Amniotic epithelial cell (primary cell): Measurements from ENCODE around the gene CHST5.

Experiments used
- DNase-seq: peaks from one replicate; pipeline ENCODE4 v3.0.0-alpha.2; 2010; ENCODE audit warnings: low read depth

The CHST5 gene

DNA sequence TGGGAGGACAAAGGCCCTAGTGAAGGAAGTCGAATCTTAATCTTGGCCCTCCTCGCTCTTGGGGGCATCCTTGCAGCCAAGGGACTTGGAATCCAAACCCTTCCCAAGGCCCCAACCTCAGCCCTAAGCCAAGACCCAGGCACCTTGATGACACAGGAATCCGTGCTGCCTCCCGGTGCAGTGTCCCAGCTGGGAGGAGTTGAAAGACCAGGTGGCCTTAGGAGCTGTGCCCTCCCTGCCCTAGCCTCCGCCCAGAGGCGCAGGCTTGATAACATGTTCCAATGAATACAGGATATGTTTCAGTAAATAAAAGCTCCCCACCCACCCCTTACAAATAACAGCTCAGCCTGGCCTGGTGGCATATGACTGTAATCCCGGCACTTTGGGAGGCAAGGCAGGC lies at the start of gene CHST5:
CHST5 (minus strand) TSS at position 208 of the 400 bp plus-strand sequence. CDS start 5,724 bp downstream, outside the sequence.
- DNase-seq: no peak

DNA sequence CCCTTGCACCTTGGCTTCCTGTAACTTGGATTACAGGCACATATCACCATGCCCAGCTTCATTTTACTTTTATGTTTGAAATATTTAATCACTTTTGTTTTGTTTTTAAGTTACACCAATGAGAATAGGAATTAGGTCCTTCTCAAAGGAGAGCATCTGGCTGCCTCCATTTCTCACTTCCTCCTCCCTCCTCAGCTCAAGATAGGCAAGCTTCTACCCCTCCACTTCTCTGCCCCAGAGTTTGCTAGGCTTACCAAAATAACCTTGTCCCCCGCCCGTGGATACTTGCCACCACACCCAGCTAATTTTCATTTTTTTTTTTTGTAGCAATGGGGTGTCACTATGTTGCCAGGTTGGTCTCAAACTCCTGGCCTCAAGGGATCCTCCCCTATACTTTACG lies 48.2 kb upstream of the CHST5 start:
- DNase-seq: no peak

DNA sequence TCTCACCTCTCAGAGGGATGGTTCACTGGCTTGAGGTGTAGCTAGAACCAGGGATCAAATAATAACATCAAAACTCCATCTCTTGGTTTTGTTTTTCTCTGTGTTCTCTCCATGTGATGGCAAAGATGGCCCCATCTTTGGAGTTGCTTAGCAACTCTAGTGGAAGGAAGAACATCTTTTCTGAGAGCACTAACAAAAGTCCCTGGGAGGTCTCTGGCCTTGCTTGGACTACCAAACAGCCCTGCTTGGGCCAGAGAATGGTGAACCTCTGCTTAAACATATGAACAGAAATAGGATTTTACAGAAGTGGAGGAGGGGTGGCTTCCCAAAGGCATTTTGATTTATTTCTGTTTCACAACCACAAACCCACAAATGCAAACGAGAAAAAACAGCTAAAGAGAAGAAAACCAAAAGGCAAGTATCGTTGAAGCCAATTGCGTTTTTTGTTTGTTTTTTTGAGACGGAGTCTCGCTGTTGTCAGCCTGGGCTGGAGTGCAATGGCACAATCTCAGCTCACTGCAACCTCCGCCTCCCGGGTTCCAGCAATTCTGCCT lies 43.5 kb upstream of the CHST5 start:
- DNase-seq: no peak

DNA sequence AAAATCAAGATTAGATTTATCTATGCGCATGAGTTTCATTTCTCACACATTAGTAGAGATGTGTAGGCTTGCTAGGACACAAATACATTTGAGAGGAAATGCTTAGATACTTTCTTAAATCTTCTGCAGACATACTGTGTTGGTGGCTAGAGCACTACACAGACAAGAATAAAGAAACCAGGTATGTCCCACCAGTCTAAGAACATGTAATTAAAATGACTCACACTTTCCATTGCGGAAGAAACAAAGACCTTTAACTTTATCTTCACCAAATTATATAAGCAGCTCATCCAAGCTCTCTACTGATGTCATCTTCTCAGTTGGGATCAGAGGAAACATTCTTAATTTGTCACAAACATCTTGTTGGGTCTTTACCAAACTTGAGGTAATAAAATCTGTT lies 42.8 kb upstream of the CHST5 start:
- no peak for DNase-seq

DNA sequence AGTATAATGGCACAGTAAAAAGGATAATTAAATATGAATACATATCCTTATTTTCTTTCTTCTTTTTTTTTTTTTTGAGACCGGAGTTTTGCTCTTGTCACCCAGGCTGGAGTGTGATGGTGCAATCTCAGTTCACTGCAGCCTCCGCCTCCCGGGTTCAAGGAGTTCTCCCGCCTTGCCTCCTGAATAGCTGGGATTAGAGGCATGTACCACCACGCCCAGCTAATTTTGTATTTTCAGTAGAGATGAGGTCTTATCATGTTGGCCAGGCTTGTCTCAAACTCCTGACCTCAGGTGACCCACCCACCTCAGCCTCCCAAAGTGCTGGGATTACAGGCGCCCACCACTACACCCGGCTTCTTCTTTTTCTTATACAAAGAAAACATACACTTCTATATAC lies 42.3 kb upstream of the CHST5 start:
- no peak for DNase-seq

DNA sequence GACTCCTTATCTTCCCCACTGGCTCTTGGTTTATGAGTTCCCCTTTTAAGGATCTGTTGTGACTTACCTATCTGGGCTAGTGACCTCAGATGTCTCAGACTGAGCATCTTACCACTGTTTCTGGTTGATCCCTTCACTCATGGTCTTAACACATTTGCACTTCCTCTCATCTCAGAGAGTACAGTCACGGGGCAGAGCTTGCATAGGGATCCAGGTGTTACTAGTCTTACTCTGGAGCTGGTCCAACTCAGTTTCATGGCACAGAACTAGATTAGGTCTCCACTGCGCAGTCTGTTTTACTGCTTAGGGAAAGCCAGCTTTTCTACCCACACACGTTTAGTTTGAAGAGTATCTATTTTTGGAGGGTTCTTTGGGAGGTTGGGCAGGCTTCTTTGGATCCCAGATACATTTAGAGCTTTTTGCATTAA lies 40.5 kb upstream of the CHST5 start:
- no peak for DNase-seq

DNA sequence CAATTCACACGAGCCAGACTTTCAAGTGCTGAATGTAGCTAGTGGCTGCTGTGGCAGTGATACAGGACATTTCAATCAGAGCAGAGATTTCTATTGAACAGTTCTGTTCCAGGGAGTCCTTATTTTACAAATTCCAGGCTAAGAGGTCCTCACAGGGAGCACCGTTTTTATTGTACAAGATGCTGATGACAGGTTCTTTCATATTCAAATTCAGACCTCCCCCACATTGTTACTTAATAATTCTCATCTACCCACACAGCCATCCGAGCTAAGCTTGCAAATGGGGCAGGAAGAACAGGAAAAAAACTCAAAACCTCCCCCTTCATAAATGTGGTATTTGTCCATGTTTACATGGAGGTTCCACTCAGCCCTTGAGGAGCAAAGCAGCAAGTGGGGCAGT lies 40.0 kb upstream of the CHST5 start:
- DNase-seq: no peak

DNA sequence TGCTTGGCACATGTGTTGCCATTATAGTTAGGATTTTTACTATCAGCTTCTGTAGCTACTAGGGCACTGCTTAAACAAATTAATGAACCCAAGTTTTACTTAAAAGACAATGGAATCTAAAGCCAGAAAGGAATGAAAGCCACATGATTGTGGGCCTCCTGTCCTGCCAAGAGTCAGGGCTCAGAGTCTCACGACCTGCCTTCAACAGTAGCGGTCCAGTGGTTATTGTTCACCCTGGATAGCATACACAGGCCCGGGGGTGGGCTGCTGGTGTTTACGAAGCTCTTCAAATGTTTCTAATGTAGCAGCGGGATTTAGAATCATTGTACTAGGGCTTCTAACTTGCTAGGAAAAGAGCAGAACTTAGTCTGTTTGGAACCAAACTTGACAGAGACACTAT lies 38.0 kb upstream of the CHST5 start:
- DNase-seq: no peak

DNA sequence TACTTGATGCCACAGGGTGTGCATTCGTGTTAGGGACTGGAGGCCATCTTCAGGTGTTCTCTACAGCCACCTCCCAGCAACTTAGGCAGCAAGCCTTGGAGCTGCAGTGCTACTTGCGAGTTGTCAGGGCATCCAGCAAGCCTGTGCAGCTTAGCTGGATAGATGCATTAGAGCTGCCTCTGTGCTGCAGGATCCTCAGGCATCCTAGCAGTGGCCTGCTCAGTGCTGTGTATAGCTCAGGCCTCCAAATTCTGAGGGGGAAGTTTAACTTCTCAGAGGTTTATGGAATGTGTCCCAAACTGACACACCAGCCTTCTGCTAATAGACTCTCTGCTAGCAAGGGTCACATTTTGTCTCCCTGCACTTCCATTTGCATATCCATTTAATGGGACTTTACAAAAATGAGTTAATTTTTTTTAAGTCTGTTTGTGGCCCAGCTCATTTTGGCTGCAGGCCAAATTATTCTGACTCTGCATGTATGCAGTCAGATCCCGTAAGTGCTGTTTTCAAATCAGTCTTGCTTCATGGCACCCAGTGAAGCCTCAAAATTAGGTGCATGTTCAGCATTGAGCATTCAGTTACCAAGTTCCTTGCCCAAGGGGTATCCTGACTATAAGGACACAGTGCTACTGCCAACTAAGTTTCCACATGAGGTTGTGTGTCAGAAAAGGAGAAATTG lies 37.1 kb upstream of the CHST5 start:
- no peak for DNase-seq

DNA sequence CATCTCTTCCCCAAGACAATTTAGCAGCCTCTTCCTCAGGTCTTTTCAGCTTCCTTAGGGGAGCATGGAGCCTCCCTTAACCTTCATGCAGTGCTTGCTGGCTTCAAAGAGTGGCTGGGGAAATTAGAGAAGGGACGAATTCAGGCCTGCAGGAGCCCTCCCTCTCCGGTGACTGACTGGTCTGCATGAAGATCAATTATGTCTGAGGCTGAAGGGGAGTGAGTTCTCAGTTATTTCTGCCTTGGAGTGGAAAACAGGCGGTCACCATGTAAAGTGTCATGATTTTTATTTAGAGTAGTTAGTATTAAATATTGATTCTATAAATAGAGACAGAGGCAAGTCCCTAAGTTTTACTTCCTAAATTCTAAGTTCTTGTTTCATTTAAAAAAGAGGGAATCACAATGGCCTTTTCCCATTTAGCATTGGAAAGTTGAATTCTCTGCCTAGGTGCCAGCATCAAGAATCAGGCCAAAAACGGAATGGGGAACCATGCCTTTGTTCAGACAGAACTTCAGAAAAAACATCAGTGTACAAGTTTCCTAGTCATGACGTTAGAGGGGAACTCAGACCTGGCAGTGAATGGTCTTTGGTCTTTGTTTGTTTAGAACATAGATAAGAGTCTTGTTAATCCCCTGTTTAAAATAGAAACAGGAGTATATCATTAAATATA lies 34.6 kb upstream of the CHST5 start:
- no peak for DNase-seq

DNA sequence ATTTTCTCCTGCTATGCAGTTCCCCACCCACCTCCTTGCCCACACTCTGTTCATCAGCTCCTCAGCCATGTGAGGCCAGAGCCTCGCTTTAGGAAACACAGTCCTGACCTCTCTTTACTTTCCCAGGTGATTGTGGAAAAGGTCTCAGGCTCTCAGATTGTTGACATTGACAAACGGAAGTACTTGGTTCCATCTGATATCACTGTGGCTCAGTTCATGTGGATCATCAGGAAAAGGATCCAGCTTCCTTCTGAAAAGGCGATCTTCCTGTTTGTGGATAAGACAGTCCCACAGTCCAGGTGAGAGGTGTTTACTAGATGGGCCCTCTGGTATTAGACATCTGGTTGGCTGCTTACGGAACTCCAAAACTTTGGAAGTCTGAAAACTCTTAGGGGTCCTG lies 32.0 kb upstream of the CHST5 start:
- DNase-seq: no peak

DNA sequence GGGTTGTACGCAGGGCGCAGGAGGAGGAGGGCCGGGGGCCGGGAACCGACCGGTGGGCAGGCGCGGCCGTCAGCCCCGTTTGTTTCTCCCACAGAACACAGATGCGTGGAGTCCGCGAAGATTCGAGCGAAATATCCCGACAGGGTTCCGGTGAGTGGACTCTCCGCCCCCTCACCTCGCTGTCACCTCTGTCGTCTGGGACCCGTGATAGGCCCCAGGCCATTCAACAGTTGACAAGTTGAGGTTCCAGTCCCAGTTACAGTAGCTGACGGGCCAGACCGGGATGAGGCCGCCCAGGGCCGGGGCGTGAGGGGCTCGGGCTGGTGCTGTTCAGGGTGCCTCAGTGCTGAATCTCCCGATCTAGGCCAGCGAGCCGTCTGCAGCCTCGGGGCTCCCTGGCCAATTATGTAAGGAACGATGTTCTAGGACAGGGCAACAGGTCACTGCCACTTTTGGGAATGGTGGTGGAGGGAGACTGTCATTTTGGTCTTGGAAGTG lies 30.9 kb upstream of the CHST5 start:
- no peak for DNase-seq

DNA sequence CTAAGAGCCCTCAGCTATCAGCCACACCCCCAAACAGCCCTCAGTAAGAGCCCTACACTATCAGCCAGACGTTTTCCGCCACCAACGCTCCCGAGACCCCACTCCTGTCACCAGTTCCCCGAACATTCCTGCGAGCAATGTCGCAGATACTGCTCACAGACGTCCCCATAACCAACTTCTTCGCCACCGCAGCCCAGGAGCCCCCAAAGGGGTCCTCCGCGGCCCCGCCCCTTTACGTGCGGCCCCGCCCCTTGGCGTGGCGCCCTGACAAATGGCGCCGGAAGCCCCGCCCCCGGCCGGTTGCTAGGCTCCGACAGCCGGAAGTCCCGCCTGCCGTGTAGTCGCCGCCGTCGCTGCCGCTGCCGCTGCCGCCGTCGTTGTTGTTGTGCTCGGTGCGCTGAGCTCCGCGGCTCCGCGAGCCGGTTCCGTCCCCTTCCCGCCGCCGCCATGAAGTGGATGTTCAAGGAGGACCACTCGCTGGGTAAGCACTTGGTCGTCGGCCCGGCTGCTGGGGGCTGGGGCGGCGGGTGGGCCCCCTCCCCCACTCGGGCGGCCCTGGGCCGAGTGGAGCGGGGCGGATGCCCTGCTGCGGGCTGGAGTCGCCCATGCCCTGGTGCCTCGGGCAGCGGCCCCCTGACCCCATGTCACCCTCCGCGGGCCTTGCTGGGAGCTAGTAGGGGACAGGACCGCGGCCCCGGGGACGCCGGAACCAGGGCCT lies 30.3 kb upstream of the CHST5 start, which contains the start of gene GABARAPL2:
GABARAPL2 (plus strand) TSS at position 340 of the 718 bp plus-strand sequence; CDS start at position 448, 108 bp downstream.
- peak; percentile 44 for DNase-seq

DNA sequence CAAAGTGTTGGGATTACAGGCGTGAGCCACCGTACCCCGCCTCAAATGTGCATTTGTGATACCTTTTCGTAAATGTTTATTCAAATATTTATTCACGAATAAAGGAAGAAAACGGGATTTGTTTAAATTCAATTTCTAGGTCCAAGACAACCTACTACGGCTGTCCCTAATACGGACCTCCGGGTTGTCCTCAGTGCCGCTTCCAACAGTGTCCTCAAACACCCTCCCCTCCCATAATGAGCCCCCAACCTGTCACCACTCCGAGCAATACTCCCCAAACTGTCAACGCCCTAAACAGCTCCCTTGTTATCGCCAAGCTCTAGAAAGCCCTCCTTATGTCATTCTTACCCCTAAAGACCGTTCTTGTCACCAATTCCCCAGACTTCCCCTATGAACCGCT lies 29.7 kb upstream of the CHST5 start:
- DNase-seq: no peak

DNA sequence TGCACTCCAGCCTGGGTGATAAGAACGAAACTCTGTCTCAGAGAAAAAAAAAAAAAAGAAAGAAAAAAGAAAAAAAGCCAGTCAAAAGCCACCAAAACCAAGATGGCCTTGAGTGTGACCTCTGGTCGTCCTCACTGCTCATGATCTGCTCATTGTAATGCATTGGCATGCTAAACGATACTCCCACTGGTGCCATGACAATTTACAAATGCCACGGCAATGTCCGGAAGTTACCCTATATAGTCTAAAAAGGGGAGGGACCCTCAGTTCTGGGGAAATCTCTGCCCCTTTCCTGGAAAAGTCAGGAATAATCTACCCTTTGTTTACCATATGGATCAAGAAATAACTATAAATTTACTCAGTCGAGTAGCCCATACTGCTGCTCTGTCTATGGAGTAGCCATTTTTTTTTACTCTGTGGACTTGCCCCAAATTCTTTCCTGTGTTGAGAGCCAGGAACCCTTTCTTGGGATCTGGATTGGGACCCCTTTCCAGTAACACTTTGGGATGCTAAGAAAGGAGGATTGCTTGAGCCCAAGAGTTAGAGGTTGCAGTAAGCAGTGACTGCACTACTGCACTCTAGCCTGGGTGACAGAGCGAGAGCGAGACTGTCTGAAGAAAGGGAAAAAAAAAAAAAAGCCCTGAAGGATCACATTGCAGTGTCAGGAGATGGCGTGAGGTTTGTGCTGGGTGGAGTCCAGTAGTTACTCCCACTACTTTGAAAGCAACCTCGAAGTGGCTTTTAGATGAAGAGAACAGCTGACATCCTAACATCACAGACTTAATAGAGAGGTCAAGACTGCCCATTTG lies 23.9 kb upstream of the CHST5 start:
- peak; percentile 20 for DNase-seq

DNA sequence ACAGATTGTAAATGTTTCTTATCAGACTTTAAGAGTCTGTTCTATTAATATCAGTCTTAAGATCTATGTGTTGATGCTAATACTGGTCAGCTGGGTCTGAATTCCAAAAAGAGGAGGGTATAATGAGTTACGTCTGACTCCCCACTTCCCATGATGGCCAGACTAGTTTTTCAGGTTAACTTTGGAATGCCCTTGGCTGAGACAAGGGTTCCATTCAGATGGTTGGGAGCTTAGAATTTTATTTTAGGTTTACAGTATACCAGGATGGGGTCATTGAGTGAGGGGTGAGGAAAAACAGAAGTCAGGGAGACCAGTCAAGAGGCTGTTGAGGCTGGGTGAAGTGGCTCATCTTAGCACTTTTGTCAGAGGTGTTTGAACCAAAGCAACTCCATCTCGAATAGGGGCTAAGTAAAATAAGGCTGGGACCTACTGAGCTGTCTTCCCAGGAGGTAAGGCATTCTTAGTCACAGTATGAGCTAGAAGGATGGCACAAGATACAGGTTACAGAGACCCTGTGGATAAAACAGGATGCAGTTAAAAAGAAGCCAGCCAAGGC lies 23.0 kb upstream of the CHST5 start:
- DNase-seq: no peak

DNA sequence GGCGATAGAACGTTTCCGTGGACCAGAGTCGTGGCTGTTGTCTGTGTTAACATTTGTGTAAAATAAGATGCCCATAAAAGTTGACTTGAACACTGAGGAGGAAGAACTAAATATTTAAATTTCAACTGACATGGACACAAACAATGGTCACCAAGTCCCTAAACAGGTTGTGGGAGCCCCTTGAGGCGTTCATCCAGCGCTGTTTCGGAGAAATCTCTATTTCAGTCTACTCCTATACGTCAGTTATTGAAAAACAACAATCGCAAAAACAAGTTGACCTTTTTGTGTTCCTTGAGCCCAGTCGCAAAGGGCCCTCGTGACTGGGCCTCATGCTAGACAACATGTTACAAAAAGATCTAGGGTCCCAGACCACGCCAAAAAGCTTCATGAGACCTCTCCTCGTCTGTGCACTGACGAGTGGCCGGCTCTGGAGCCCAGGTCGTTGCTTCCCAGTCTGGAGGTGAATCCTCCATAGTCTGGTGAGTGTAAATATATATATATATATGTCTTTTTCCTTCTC lies 20.6 kb upstream of the CHST5 start:
- DNase-seq: no peak

DNA sequence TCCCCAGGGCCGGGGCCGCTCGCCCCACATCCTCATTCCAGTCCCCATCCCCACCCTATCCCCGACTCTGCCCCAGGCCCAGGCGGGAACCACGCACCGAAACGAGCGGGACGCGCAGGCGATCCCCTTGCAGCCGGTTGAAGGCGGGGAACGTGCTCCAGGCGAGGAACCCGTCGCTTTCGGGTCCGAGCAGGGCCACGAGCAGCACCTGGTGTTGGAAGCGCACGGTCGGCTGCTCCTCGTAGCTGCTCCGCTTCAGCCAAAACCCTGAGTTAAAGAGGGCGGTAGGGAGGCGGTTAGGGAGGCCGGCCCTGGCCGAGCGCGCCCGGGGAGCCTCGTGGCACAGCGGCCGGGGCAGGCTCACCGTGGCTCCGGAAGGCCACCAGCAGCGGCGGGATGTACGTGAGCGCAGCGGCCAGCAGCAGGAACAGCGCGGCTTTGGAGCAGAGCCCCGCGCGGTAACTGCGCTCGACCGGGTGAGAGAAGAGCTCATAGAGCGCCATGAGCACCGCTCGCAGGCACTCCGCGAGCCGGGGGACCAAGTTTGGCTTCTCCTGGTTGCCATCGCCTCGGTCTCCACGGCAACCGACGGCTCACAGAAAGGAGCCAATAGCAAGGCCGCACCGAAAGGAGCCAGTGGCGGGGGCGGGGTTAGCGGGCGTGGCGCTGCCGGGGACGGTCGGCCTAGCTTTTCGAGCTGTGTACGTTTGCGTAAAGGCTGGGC lies 20.0 kb upstream of the CHST5 start, which contains the start of gene TMEM231:
TMEM231 (minus strand) TSS at position 546 of the 724 bp plus-strand sequence; CDS start at position 503, 43 bp downstream.
- peak; percentile 87 for DNase-seq

DNA sequence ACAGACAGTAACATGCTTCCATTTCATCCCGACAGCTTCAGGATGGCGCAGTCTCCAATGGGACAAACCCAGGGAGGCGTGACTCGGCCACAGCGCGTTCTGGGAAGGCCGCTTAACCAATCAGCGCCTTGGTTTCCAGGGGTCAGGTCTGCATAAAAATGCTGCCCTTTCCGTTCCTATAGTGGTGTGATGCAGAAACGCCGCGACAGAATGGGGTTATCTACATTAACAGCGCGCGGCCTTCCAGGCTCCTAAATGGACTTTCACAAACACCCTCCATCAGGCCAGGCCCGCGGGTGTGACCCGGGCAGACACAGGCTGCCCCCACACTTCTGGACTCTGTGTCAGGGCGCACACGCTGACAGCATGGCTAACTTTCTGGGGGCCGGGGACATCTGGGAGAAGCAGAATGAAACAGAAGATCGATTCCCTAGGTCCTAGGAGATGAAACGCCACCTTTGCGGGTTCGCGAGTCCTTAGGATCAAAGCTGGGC lies 19.4 kb upstream of the CHST5 start:
- DNase-seq: peak; percentile 88

DNA sequence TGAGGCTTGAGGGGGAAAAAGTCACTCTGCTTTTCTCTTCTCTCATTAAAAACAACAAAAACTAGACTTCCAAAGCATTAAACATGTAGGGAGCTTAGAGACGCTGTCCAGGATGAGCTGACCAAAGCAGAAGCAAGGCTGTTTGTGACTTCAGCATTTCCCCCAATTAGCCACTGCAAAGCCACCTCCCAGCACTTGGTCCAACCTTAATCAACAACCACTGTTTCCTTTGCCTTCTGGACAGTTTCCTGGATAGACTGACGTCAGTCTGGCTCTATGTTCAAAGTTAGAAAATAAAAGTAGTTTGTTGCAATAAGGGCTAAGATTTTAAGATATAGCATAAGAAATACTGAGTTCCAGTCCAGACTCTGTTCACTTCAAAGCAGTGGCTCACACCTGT lies 17.0 kb upstream of the CHST5 start:
- DNase-seq: no peak
